ENCODE measurements around the gene LAMB1. TPM values are rescaled to one million over a fixed set of nuclear protein-coding genes. Genes with fewer than 3 reads are reported as not detected.
A peak's percentile ranks its signal among the peaks of the same experiment; 100 is the strongest.

The LAMB1 gene
- 100 to 1,000 TPM in 2 of 3 donors, 10 to 100 TPM in 1; 82.0 to 165 (median 148) TPM for total RNA-seq
- long read RNA-seq, donor 1, full-length matches to known transcripts = 41 of 86 reads
- long read RNA-seq, donor 1, partial matches to known transcripts = 32 of 86 reads
- long read RNA-seq, donor 1, other reads (novel, unspliced or antisense) = 13 of 86 reads
- long read RNA-seq, donor 2, partial matches to known transcripts = 4 of 7 reads
- long read RNA-seq, donor 2, other reads (novel, unspliced or antisense) = 3 of 7 reads

GRCh38 chr7:108002726-108003598 is at the start of gene LAMB1:
LAMB1 (minus strand) TSS chr7:108003161; CDS start chr7:108002885, 276 bp downstream.
- DNase-seq (peak; percentile 78 to 85 (median 84)), ATAC-seq (peak; percentile 70)
- TF ChIP-seq CTCF (IDR thresholded peaks at IDR 0.05) = no peak
- peak within 1 kb of the TSS; percentile 52 for H3K4me3 ChIP-seq
- H3K4me1 ChIP-seq (ENCODE audit: low read depth) = peaks cover 18% of the 10 kb centered on the region
- no peaks in the 10 kb centered on the region for H3K9me3 ChIP-seq
- intact Hi-C loops (cut with DNase I, micrococcal nuclease) = no loop called here
- H3K36me3 ChIP-seq (ENCODE audit: low read depth) = no peaks in the 10 kb centered on the region

GRCh38 chr7:108051454-108051853 is 48.5 kb upstream of the LAMB1 start:
- intact Hi-C loops (cut with DNase I, micrococcal nuclease) = no loop called here
- Histone ChIP-seq H3K36me3 (ENCODE audit: low read depth) (no peaks in the 10 kb centered on the region), H3K4me3 (no peak overlapping the region), H3K9me3 (no peaks in the 10 kb centered on the region), H3K4me1 (ENCODE audit: low read depth) (no peaks in the 10 kb centered on the region)
- no peak for ATAC-seq
- no peak for DNase-seq
- TF ChIP-seq CTCF (IDR thresholded peaks at IDR 0.05) = no peak

GRCh38 chr7:108049962-108050361 is 47.0 kb upstream of the LAMB1 start:
- DNase-seq (no peak), ATAC-seq (no peak)
- no peaks in the 10 kb centered on the region for H3K9me3 ChIP-seq
- no peak for TF ChIP-seq CTCF (IDR thresholded peaks at IDR 0.05)
- H3K36me3 ChIP-seq (ENCODE audit: low read depth) = no peaks in the 10 kb centered on the region
- intact Hi-C loops (cut with DNase I, micrococcal nuclease) = no loop called here
- no peaks in the 10 kb centered on the region for H3K4me1 ChIP-seq (ENCODE audit: low read depth)
- H3K4me3 ChIP-seq = no peak overlapping the region

GRCh38 chr7:108048422-108048821 is 45.5 kb upstream of the LAMB1 start:
- Histone ChIP-seq H3K4me3 (no peak overlapping the region), H3K9me3 (no peaks in the 10 kb centered on the region), H3K4me1 (ENCODE audit: low read depth) (no peaks in the 10 kb centered on the region), H3K36me3 (ENCODE audit: low read depth) (no peaks in the 10 kb centered on the region)
- intact Hi-C loops (cut with DNase I, micrococcal nuclease) = no loop called here
- TF ChIP-seq CTCF (IDR thresholded peaks at IDR 0.05) = no peak
- no peak for DNase-seq
- no peak for ATAC-seq

- Histone ChIP-seq H3K4me1 (ENCODE audit: low read depth) (no peaks in the 10 kb centered on the region), H3K9me3 (no peaks in the 10 kb centered on the region), H3K36me3 (ENCODE audit: low read depth) (no peaks in the 10 kb centered on the region), H3K4me3 (no peak overlapping the region)
- TF ChIP-seq CTCF (IDR thresholded peaks at IDR 0.05) = no peak
- ATAC-seq (no peak), DNase-seq (no peak)
- intact Hi-C loops (cut with DNase I, micrococcal nuclease) = no loop called here
Measured at GRCh38 chr7:108046952-108047506, 44.1 kb upstream of the LAMB1 start.
